Measurements from ENCODE around the gene MYO1B.

The MYO1B gene

DNA sequence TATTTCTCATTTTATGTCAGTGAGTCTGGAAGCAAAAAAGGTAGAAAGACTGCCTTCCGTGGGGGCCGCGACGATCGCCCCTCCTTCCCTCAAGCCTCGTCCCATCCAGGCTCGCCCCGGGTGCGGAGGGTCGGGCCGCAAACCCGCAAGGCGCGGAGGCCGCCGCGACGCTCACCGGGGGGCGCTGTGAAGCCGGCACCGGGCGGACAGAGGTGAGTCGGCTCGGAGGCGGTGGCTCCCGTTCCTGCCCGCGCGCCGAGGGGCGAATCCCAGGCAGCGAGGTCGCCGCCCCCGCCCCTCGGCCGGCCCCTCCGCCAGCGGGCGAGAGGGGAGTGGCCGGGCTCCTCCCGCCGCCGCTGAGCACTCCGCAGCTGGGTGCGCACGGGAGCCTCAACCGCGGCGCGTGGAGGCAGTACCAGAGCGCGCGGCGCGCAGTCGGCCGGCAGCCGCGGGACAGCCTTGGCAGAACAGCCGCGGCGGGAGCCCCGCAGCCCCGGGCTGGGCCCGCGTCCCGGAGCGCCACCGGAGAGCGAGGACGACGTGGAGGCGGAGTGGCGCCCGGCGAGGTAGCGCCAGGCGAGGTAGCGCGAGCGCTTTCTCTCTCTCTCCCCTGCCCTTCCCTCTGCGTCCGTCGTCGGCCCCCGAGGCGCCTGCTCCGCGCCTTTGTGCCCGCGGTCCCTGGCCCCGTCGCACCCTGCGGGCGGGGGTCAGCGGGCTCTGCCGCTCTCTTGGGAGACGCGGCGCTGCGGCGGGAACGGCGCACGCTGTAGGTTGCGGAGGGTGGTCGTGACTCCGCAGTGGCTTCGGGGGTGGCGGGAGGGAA, at the start of gene MYO1B:
Gene MYO1B (plus strand): TSS at position 359 of the 823 bp plus-strand sequence. CDS start 31,492 bp downstream, outside the sequence.
- DNase-seq, result peak; percentile 95

- DNase-seq, result no peak
Observed at GRCh38 chr2:191197096-191197495, 48.1 kb upstream of the MYO1B start.

DNA sequence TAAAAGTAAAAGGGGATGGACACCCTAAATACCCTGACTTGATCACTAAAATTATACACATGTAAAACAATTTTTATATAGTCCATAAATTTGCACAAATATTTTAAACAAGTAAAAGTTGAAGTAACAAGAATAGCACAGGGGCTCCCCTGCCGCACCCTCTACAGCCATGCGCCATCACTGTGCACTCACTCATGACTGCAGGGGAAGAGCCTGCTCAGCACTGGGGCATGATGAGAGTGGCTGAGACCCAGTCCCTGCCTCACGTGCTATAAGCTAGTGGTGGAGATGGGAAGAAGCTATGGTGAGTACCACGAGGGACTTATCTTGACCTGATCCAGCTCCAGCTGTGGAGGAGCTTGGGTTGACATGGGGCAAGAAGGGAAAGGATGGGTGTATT, 46.9 kb upstream of the MYO1B start:
- DNase-seq, result no peak

GRCh38 chr2:191199929-191200512, 45.2 kb upstream of the MYO1B start:
- DNase-seq, result no peak

- no peak for DNase-seq
Observed at GRCh38 chr2:191200910-191201309, 44.3 kb upstream of the MYO1B start.

DNA sequence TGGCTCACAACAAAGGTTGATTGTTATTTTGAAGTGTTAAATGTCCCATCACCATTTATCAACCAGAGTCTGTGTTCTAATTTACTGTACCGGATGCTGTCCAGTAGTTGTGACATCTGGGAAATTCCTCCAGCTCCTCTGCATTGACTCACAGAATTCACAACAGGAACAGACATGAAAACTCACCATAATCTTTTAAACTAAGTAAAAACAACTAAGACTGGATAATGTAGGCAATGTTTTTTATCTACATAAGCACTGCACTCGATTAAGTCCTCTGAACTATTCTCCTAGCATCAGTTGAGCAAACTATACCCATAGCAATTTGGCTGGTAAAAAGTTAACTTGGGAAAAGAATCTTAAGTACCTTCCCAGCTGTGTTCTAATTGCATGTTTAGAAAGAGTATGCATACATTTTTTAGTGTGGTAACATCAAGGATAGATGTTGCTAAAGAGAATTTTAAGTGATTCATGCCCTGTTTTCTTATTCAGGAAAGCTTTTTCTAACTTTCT, 42.9 kb upstream of the MYO1B start:
- no peak for DNase-seq

DNA sequence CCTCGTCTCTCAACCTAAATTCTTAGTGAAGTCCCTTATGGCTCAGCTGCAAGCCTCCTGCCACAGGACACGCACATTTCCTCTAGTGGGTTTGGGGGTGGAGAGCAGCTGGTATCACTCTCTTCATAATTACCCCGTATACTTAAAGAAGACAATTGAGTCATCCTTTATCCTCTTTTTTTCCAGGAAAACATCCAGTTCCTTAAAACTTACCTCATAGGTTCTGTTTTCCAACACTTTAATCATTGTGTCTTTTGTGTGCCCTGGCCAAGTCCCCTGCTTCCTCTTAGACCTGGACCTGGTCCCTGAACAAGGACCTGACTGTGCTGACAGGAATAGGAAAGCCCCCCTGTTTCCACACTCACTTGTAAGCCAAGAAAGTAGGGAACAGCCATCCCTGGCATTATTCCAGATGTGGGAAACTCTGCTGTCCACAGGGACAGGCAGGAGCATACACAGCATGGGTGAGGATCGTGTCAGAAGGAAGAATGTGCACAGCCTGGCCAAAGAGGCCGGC, 42.3 kb upstream of the MYO1B start:
- DNase-seq, result no peak

DNA sequence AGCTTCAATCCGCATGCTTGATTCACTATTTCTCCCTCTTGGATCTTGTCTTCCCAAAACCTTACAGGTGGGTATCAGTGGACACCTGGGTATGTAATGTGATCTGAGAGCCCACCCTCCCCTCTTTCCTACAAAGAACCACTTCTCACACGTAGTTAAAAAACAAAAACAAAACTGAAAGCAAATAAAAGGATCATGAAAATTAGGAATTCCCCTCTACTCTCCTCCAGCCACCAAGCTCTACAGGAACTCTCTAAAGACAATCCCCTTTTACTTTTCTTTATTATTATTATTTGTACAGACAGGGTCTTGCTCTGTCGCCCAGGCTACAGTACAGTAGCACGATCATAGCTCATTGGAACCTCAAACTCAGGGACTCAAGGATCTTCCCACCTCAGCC, 40.8 kb upstream of the MYO1B start:
- no peak for DNase-seq

DNA sequence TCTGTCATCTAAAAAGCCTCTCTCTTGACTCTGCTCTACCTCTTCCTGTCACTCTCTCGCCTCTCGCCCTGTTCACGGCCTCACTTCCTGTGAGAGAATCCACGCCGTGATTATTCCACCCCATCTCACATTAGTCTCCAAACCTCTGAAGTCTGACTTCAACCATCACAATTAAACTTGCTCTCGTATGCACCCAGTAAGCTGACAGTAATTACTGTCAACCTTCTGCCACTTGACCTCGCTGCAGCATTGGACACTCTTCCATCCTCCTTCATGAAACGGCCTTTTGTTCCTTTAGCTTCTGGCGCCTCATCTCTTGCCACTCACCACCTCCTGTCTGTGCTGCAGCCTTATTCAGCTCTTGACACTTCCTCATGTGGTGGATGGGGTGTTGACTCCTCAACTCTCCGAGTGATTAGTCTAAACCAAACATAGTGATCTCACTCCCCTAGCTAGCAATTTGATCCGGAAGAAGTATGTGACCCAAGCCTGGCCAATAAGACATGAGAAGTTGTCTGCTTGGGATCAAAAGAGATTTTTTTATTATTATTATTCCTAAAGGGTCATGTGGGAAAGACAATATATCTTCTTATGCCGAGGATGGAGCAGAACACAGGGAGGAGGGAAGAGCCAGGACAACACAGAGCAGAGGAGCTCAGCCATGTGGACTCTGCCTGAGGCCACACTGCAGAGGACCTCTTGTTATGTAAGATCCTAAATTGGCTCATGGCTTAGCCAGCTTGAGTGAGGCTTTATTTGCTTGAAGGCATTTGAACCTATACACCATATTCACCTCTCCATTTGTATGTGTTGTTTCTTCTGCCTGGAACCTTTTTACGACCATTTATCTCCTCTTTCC, 38.4 kb upstream of the MYO1B start:
- no peak for DNase-seq

DNA sequence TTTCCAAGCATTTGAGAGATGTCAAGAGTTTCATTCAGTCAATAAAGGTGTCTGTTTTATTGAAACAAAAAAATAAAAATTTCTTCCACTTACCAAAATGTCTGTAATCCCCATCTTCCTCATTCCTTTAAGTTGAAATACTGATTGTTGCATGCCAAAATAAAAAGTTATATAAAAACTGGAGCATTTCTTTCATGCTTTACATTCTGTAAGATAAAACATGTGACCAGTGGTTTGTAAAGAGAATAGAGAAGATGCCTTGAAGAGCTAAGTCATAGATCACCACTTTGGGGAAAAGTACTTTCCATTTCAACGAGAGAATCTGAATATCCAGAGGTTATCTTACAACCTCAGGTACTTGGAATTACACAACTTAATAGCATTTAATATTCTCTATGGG, 35.9 kb upstream of the MYO1B start:
- DNase-seq, result no peak

DNA sequence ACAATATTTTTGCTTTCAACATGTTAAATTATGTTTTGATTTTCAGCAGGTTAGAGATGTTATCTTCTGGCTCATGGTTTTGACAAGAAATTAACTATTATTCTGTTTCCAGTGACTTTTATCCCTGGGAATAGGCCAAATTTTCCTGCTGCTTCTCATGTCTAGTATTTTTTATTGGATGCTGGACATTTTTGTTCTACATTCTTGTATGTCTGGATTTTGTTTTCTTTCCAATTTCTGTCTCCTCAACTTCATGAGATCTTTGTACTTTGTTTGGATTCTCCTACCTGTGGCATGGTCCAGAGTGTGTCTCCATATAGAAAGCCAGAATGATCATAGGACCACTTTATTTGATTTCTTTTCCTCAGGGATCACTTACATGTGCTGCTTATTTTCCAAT, 33.1 kb upstream of the MYO1B start:
- no peak for DNase-seq

DNA sequence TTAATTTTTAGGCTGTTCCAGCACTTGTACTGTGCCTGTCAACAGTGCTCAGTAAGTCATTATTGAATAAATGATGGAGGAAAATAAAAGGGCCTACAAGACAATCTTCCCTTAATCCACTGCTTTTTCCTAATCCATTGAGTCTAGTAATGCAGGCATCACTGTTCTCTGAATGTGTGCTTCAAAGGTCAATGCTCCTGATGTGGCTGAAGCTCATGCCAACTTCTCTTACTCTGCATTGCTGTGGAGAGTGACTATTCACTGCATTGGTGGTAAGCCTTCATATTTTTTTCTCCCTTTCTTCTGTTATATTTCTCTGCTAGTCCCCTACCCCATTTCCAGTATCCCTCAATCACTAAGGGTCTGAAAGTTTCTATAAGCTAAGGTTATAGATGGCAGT, 31.9 kb upstream of the MYO1B start:
- no peak for DNase-seq

DNA sequence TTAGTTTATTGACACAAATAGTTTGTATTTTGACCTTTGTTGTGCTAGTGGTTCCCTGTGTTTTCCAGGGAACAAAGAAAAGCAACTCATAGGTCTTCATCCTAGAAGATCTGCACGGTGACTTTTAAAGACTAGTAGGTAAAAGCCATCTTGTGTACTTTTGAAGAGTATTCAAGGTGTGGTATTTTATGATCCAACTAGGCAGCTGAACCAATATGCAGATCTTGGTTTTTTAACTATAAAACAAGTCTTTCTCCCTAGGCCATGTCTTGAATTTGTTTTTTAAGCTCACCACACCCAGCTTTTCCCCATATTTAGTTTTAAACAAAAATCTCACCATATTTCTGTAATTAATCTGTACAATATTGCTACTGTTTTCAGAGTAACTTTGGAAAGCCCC, 30.0 kb upstream of the MYO1B start:
- DNase-seq, result no peak

- DNase-seq, result no peak
Observed at GRCh38 chr2:191215666-191216065, 29.5 kb upstream of the MYO1B start.

DNA sequence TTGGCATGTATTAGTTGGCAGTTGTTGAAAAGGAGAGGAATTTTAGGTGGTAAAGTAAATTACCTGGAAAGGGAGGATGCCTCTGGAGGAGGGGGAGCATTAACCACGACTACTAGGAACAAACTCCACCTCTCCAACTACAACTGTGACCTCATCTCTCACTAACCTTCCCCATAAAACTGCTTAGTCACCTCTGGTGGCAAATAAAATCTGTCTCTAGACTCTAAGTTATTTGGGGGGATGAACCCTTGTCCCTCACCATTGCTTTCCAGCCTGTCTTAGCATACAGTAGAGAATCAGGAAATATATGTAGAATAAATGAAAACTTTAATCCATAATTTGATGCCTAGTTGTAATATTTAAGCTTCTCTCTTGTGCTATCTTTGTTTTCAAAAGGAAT, 27.6 kb upstream of the MYO1B start:
- DNase-seq, result peak; percentile 58

DNA sequence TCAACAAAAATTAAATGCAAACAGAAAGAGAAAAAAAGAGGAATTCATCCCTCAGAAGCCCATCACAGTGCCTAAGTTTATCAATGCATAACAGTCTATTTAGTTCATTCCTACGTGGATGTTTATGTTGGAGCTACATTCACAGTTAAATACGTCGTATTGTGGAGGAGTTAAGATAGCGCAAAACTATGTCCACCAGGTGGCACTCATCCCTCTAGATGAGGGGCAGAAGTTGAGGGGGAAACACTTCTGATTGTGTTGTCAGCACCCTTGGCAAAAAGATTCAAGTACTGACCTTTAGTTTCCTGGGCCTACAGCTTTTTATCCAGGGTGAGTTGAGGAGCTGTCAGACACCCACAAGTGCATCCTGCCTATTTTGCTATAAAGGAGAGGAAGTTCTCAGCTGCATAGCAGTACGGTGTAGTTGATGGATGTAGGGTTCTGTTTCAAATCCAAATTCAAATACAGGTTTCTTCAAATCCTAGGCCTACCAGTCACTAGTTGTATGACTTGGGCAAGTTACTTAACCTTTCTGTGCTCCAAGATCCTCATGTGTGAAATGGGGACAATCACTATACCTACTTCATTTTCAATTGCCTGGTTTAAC, 26.8 kb upstream of the MYO1B start:
- peak; percentile 84 for DNase-seq

DNA sequence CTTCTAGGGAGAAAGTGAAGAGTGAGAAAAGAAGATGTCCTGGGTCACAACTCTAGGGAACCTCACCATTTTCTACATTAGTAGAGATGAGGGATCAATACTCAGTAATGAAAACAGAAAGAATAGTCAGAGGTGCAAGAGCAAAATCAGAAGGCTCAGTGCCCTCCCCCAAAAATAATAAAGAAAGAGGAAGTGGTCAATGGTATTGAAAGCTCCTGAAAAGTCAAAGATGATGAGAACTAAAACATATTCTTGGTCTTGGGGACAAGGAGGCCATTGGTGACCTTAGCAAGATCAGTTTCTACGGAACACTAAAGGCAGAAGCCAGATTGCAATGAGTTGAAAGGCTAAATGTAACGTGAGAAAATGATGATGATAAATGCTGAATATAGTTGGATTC, 24.5 kb upstream of the MYO1B start:
- no peak for DNase-seq

DNA sequence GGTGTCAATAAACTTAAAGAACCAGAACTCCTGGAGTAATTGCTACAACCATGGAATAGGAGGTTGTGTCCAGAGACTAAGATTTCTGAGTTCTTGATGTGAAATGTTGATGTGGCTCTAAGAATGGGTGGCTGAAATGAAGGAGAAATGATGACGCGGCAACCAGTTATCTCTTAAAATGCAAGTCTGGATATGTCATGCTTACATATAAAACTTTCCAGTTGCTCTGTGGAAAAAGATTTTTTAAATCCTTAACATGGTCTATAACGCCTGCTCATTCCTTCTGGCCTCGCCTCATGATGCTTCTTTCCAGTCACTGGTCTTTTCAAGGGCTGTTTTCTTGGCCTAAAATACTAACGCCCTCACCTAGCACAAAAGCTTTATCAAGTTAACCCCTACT, 23.5 kb upstream of the MYO1B start:
- DNase-seq, result no peak

DNA sequence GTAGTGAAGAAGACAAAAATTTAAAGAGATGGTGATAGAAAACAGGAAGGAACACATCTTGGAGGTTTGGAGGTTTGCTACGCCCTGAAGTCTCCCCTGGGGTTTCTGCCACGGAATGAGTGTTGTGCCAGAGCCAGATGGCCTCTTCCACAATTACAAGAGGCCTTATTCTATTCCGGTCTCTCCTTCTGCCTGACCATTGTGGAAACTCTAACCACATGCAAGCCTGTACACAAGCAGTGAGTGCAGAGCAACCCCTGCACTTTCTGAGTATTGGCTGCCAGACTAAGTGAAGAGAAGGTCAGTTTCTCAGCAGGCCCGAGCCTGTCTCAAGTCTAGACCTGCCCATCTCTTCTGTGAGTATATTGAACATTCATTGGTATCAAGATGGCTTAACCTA, 22.7 kb upstream of the MYO1B start:
- DNase-seq, result no peak

DNA sequence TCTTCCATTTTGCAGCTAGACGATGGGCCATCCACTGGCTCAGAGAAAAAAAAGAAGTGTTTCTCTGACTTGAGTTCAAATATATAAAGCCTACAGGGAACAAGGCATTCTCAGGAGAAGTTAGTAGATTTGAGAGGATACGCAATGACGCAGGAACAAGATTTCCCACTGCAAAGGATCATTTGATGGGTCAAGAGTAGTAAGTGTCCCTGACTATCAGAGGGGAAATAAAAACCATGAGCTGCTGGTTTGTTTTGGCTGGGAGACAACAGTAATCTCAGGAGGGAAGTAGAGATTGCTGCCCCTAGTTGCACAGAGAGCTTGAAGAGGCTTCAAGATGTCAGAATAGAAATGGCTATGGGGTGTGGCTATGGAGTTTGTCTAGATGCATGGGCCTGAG, 22.3 kb upstream of the MYO1B start:
- no peak for DNase-seq

- no peak for DNase-seq
Observed at GRCh38 chr2:191225126-191225525, 20.1 kb upstream of the MYO1B start.

DNA sequence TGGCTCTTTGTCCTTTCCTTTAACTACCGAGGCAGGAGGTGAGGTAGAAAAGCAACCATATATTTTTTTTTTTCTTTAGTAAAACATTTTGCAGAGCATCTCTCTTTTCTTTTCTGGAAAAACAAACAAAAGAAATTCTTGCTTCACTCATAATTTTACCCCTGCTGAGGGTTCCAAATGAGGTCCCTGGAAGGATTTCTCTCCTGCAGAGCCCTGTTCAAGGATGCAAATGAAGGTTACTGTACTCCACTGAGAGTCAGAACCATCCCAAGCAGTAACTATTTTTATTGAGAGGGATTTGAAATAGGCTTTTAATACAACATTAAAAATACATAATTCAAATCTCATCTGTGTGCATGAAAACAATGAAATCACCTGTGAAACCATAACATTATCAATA, 19.5 kb upstream of the MYO1B start:
- DNase-seq, result no peak

DNA sequence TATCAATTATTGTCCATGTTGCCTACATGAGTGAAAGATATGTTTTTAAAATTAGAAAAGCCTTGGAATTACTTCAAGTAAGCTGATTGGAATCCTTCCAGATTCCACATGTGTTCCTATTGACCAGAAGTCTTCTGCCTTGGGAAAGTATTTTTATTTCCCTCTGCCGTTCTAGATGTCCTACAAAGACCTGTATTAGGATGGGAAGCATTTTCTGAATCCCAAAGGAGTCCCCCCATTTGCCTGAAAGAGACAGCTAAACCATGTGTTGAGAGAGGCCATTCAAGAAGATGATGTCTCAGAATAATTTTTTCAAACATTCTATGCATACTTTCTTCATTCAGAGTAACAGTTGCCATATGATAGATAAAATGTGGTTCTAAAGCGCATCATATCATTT, 19.0 kb upstream of the MYO1B start:
- DNase-seq, result no peak
